Measurements from ENCODE around the gene POLR2F. TPM values are rescaled to one million over a fixed set of nuclear protein-coding genes. Genes with fewer than 3 reads are reported as not detected.

POLR2F gene
- total RNA-seq (ENCODE audit: low replicate concordance), result 106 and 108 TPM in 2 replicates

GRCh38 chr22:37953437-37954179, at the start of gene POLR2F, which contains the start of gene C22orf23:
TSS of gene POLR2F (plus strand) at chr22:37953699. CDS start at chr22:37953788, 89 bp downstream.
TSS of gene C22orf23 (minus strand) at chr22:37953601. CDS start at chr22:37953149, 452 bp downstream.

GRCh38 chr22:37905534-37906363, 47.8 kb upstream of the POLR2F start, which contains the start of gene MICALL1:
TSS of gene MICALL1 (plus strand) at chr22:37906297. CDS start at chr22:37906423, 126 bp downstream.

GRCh38 chr22:37983860-37984791, 30.6 kb downstream of the POLR2F start, which contains the start of gene SOX10:
TSS of gene SOX10 (minus strand) at chr22:37984555. CDS start at chr22:37983784, 771 bp downstream.

Other genes with a start within 250 kb of the POLR2F start
- 12.1 and 37.7 TPM in 2 replicates for gene GCAT, start 145.8 kb upstream of the POLR2F start, total RNA-seq (ENCODE audit: low replicate concordance)
- gene GALR3, start 130.3 kb upstream of the POLR2F start, total RNA-seq (ENCODE audit: low replicate concordance), result not detected in 2 replicates
- gene ANKRD54, start 109.4 kb upstream of the POLR2F start, total RNA-seq (ENCODE audit: low replicate concordance), result 17.7 and 36.4 TPM in 2 replicates
- 340 and 461 TPM in 2 replicates for gene EIF3L, start 104.3 kb upstream of the POLR2F start, total RNA-seq (ENCODE audit: low replicate concordance)
- gene MICALL1, start 47.4 kb upstream of the POLR2F start, total RNA-seq (ENCODE audit: low replicate concordance), result 13.9 and 14.7 TPM in 2 replicates
- gene C22orf23, start 98 bp upstream of the POLR2F start, total RNA-seq (ENCODE audit: low replicate concordance), result 0.15 and 0.35 TPM in 2 replicates
- gene SOX10, start 30.9 kb downstream of the POLR2F start, total RNA-seq (ENCODE audit: low replicate concordance), result not detected in 2 replicates
- gene PICK1, start 103.7 kb downstream of the POLR2F start, total RNA-seq (ENCODE audit: low replicate concordance), result 12.1 and 15.7 TPM in 2 replicates
- 0.15 and 0.47 TPM in 2 replicates for gene SLC16A8, start 130.5 kb downstream of the POLR2F start, total RNA-seq (ENCODE audit: low replicate concordance)
- 0.45 and 1.1 TPM in 2 replicates for gene BAIAP2L2, start 157.0 kb downstream of the POLR2F start, total RNA-seq (ENCODE audit: low replicate concordance)
- 10.7 and 33.2 TPM in 2 replicates for gene PLA2G6, start 228.1 kb downstream of the POLR2F start, total RNA-seq (ENCODE audit: low replicate concordance)
- 17.0 and 21.9 TPM in 2 replicates for gene MAFF, start 248.3 kb downstream of the POLR2F start, total RNA-seq (ENCODE audit: low replicate concordance)